Muscle of leg (tissue), 11 donors: ENCODE results near the gene TRNT1. TPM values are rescaled to one million over a fixed set of nuclear protein-coding genes. Genes with fewer than 3 reads are reported as not detected.

Experiments
- DNase-seq: peaks from one replicate; pipeline ENCODE4 v3.0.0; 2013
- H3K27ac ChIP-seq: one replicate; pipeline ENCODE4 v1.5.1; 2013; ENCODE audit warnings: mild to moderate bottlenecking, low read length, control low read depth
- H3K27me3 ChIP-seq: one replicate; pipeline ENCODE4 v1.6.1; 2013; ENCODE audit warnings: low read length; ENCODE audit not compliant: control insufficient read depth, insufficient read depth
- H3K36me3 ChIP-seq: one replicate; pipeline ENCODE4 v1.6.1; 2013; ENCODE audit warnings: low read length; ENCODE audit not compliant: control insufficient read depth, insufficient read depth
- H3K4me1 ChIP-seq: one replicate; pipeline ENCODE4 v1.6.1; 2013; ENCODE audit warnings: low read length; ENCODE audit not compliant: control insufficient read depth, insufficient read depth
- H3K4me3 ChIP-seq: one replicate; pipeline ENCODE4 v1.5.1; 2013; ENCODE audit warnings: low read length, control low read depth
- H3K9me3 ChIP-seq: replicated peaks from 2 replicates; pipeline ENCODE4 v1.6.1; 2013; ENCODE audit warnings: low read depth, low read length; ENCODE audit not compliant: control insufficient read depth
- WGBS: methylation state at CpG from one replicate; pipeline ENCODE4 v1.1.5; 2013; ENCODE audit warnings: missing lambda C conversion rate; ENCODE audit not compliant: insufficient coverage; 5-methylcytosine and 5-hydroxymethylcytosine counted together
- polyA plus RNA-seq, 8 donors: library from polyadenylated mRNA; unstranded; fragments of 120-200 nt; gene quantifications; one replicate each; pipeline versions ENCODE4 v1.2.1 to v1.2.3, GENCODE V29; 2013; ENCODE audit warnings: inconsistent platforms in 1 of 8, low replicate concordance in 1 of 8; ENCODE audit not compliant: insufficient read length in 8 of 8, insufficient read depth in 1 of 8
- total RNA-seq: library from RNA; stranded (reverse); fragments of 120-200 nt; gene quantifications from one replicate; pipeline ENCODE4 v1.2.4, GENCODE V29; 2013

TRNT1 gene
- total and polyA plus RNA-seq, 9 donors: 12.9 to 21.7 (median 16.3) TPM

DNA sequence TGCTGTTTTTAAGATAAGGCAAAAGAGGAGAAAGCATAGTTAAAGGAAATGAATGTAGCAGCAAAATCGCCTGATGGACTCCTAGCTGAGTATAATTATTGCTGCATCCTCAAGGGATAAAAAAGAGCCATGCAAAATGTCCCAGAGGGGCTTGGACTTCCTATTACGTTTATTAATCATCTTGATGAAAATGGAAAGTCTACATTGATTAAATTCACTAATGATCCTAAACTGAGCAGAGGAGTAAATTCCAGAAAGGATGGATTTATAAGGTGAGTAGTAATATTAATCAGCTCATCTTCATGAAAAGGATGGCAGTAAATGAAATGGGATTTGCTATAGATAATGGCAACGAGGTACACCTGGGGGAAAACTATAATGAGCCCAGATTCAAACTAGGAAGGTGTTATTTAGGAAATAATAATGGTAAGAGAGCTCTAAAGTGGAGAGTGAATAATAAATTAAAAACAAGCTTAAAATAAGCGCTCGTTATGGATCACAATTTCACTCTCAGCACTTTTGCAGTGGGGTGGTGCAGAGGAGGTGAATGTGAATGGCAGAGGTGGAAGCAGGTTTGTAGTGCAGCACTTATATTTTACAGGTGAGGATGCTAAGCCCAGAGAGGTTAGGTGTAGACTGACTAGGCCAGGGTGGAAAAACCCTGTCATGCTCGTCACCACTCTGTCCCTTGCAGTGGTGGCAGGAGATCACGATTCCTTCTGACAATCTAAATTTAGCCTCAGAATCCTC lies 38.8 kb upstream of the TRNT1 start:
- no peak for DNase-seq
- H3K27me3 ChIP-seq: no peaks in the 10 kb centered on the region
- no peaks in the 10 kb centered on the region for H3K9me3 ChIP-seq
- no peaks in the 10 kb centered on the region for H3K36me3 ChIP-seq
- WGBS: 66% methylated on average over 4 of the region's 7 CpGs
- no peaks in the 10 kb centered on the region for H3K4me1 ChIP-seq
- H3K4me3 ChIP-seq: no peak overlapping the region
- H3K27ac ChIP-seq: no peak overlapping the region

- H3K36me3 ChIP-seq: no peaks in the 10 kb centered on the region
- H3K4me1 ChIP-seq: no peaks in the 10 kb centered on the region
- WGBS: 72% methylated on average over 3 of the region's 4 CpGs
- no peak overlapping the region for H3K27ac ChIP-seq
- DNase-seq: no peak
- H3K9me3 ChIP-seq: no peaks in the 10 kb centered on the region
- H3K27me3 ChIP-seq: no peaks in the 10 kb centered on the region
- H3K4me3 ChIP-seq: no peak overlapping the region
These were observed 37.7 kb upstream of the TRNT1 start for GRCh38 chr3:3089017-3089416.

- no peaks in the 10 kb centered on the region for H3K36me3 ChIP-seq
- H3K27me3 ChIP-seq: no peaks in the 10 kb centered on the region
- no peak overlapping the region for H3K27ac ChIP-seq
- no CpG with 5 or more reads among the region's 4 CpGs for WGBS
- H3K4me1 ChIP-seq: no peaks in the 10 kb centered on the region
- no peak overlapping the region for H3K4me3 ChIP-seq
- H3K9me3 ChIP-seq: no peaks in the 10 kb centered on the region
- no peak for DNase-seq
These were observed 28.8 kb upstream of the TRNT1 start for GRCh38 chr3:3097958-3098357.

DNA sequence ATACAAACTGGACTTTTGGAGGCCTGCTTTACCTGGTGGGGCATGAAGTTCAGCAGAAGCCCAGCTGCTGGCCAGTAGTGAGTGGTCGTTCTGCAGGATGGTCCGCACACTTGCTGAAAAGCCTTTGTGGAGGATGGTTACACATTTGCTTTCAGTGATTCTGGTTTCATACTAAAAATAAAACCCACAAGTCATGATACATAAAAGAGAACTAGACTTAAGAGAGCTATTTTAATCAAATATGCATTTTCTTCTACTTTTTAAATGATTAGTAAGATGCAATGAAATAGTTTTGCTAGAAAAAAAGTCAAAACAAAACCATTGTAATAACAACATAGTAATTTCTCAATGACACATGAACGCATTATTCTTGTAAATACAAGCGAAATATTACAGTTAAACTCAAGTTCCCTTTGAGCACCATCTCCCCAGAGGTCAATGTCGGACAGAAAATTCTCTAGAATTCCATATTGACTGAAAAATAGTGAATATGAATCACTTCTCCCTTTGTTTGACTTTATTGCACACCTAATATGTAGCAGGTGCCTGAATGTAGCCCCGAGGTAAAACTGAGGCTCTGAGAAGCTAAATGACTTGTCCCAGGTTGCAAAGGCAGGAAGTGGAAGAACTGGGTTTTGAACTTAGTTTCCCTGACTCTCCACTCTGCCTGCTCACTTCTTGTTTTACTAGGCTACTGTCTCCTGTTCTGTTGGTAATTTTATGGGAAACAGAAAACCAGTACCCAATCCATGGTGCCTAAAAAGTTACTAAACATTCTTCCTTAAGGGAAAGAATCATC lies 24.9 kb upstream of the TRNT1 start:
- Histone ChIP-seq H3K36me3 (no peaks in the 10 kb centered on the region), H3K4me3 (no peak overlapping the region), H3K4me1 (no peaks in the 10 kb centered on the region), H3K9me3 (no peaks in the 10 kb centered on the region), H3K27ac (no peak overlapping the region), H3K27me3 (no peaks in the 10 kb centered on the region)
- no peak for DNase-seq
- WGBS: no CpG with 5 or more reads among the region's 6 CpGs

DNA sequence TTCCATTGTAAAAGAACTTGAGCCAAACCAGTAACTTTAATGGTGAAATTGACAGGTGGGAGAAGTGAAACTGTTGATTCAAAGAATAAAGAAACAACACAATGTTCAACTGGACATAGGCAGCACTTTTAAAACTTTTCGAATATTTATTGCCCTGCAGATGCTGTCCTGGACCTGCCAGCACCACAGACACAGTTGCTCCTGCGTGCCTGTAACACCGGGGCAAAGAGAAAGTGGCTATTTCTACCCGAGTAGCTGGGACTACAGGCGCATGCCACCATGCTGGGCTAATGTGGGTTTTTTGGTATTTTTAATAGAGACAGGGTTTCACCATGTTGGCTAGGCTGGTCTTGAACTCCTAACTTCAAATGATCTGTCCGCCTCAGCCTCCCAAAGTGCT lies 24.0 kb upstream of the TRNT1 start:
- Histone ChIP-seq H3K9me3 (no peaks in the 10 kb centered on the region), H3K4me3 (no peak overlapping the region), H3K27ac (no peak overlapping the region), H3K27me3 (no peaks in the 10 kb centered on the region), H3K4me1 (no peaks in the 10 kb centered on the region), H3K36me3 (no peaks in the 10 kb centered on the region)
- no peak for DNase-seq
- WGBS: 84% methylated on average over 5 of the region's 6 CpGs

DNA sequence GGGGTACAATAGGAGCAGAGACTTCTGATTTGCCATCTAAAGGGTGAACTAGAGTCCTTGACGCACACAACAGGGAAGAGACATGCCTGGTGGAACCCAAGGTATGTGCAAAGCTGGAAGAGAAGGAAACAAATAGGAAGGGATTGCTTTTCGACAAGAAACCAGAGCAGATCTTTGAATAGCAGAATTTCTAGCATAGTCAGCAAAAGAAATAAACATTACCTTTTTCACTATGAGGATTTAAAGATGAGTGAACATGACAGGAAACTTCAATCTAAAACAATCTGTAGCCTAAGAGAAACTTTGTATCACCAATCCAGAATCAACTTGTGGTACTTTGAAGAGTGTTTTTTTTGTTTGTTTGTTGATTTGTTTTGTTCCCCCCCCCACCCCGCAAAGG lies 21.5 kb upstream of the TRNT1 start:
- Histone ChIP-seq H3K4me1 (no peaks in the 10 kb centered on the region), H3K4me3 (no peak overlapping the region), H3K27ac (no peak overlapping the region), H3K36me3 (no peaks in the 10 kb centered on the region), H3K27me3 (no peaks in the 10 kb centered on the region), H3K9me3 (no peaks in the 10 kb centered on the region)
- 100% methylated on average over 1 of the region's 3 CpGs for WGBS
- DNase-seq: no peak

DNA sequence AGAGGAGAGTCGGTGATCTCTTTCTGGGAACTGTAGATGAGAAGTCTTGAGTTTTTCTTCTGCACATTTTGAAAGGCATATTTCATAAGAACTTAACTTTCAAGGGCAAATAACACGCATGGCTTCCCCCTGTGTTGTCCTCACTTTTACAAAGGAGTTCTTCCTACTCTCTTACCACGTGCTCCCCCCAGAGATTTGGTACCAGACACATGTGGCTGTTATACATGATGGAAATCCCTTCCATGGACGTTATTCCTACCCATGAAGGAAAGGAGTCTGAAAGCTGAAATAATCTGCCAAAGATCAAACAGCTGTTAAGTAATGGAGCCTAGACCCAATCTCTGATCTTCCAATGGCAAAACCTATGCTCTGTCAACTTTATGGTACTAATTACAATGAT lies 20.9 kb upstream of the TRNT1 start:
- no peaks in the 10 kb centered on the region for H3K36me3 ChIP-seq
- H3K4me3 ChIP-seq: no peak overlapping the region
- DNase-seq: no peak
- no peaks in the 10 kb centered on the region for H3K27me3 ChIP-seq
- no peaks in the 10 kb centered on the region for H3K9me3 ChIP-seq
- no CpG with 5 or more reads among the region's 4 CpGs for WGBS
- no peak overlapping the region for H3K27ac ChIP-seq
- H3K4me1 ChIP-seq: no peaks in the 10 kb centered on the region

DNA sequence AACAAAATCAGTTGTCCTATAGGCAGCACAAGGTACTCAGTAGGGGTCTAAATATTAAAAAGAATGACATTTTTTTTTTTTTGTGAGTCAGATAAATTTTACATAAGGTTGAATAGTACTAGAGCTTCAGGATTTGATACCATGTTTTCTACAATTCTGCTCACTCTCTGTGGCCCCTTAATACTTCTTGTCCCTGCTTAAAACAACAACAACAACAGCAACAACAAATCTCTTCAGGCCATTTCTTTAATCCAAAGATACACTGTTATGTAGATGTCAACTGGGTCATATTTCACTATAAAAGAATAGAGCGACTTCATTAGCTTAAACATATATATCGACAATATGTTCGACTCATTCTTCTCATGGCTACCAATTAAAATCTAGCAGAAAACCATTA lies 19.6 kb upstream of the TRNT1 start:
- Histone ChIP-seq H3K27ac (no peak overlapping the region), H3K9me3 (no peaks in the 10 kb centered on the region), H3K4me3 (no peak overlapping the region), H3K36me3 (no peaks in the 10 kb centered on the region), H3K4me1 (no peaks in the 10 kb centered on the region), H3K27me3 (no peaks in the 10 kb centered on the region)
- WGBS: no CpG with 5 or more reads among the region's 3 CpGs
- DNase-seq: no peak

DNA sequence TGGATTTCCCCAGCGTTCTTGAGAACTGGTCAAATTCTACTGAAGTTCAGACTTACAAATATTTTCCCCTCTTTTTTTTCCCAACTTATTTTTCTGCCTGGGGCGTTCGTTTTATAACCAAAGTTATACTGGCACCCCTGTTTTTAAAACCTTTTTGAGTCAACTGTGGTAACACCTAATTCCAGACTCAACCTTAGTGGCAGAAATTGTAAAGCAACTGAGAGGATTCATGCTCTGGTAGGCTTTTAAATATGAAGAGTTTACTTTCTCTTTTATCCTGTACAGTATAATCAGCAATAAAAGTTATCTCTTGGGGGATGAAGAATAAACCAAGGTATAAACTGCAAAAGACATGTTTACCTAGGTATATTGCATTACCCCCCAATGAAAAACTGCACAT lies 18.9 kb upstream of the TRNT1 start:
- no peak for DNase-seq
- H3K36me3 ChIP-seq: no peaks in the 10 kb centered on the region
- no peak overlapping the region for H3K27ac ChIP-seq
- no peaks in the 10 kb centered on the region for H3K4me1 ChIP-seq
- no peaks in the 10 kb centered on the region for H3K9me3 ChIP-seq
- no peak overlapping the region for H3K4me3 ChIP-seq
- no peaks in the 10 kb centered on the region for H3K27me3 ChIP-seq
- no CpG with 5 or more reads among the region's 3 CpGs for WGBS

DNA sequence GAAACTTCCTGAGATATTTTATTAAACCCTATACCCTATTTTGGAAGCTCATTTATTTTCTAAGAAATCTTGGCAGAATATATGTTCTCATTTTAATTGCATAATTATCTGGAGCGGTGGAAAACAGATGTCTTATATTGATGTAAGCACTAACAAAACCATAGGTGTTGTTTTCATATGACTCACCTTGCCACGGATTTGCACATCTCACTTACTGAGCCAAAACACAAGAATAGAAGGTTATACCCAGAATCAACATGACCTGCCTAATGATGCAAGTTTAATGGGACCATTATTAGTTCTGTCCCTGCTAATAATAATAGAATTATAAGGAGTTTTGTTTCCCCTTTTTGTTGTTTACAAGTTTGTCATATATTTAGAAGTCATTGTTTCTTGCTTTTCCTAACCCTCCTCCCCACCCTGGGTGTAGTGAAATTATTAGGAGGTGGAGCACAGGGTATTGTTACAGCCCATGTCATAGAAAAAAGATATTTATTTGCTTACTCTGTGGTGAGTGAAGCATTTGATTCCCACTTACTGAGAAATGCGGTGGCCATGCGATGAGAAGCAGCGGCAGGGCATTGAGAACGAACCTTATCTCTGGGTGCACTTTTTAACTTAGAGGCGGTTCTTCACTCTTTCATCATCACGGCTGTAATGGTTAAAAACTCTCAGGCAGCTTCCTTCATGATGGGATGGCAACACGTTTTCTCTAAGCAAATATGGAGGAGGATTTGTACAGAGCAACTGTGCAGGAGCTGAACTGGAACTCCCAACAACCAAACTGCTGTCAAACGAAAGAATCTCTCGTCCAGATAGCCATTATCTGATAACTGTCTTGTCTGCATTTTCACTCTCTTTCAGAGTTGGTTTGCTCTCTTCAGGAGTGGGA lies 17.1 kb upstream of the TRNT1 start:
- DNase-seq: no peak
- Histone ChIP-seq H3K27ac (no peak overlapping the region), H3K4me3 (no peak overlapping the region), H3K9me3 (no peaks in the 10 kb centered on the region), H3K27me3 (no peaks in the 10 kb centered on the region), H3K4me1 (no peaks in the 10 kb centered on the region), H3K36me3 (no peaks in the 10 kb centered on the region)
- 76% methylated on average over 6 of the region's 11 CpGs for WGBS
